Left lobe of liver (tissue), 2 donors: Measurements from ENCODE around the gene CFD. TPM values are rescaled to one million over a fixed set of nuclear protein-coding genes. Genes with fewer than 3 reads are reported as not detected.
"Not testable (repeated sequence)": the region's sequence is repeated elsewhere in the genome, so short reads cannot be mapped to it uniquely, and the experiment has no call there.

Experiments used
- ATAC-seq: fragments of 200-7000 bp; cut with Tn5 transposase; one replicate; pipeline ENCODE4 v1.9.1; 2020; ENCODE audit warnings: mild to moderate bottlenecking, moderate library complexity
- DNase-seq: peaks from one replicate; pipeline ENCODE4 v3.0.0-alpha.2; 2020; ENCODE audit warnings: low spot score
- total RNA-seq: library from RNA; stranded (reverse); gene quantifications from one replicate; pipeline ENCODE4 v1.2.1, GENCODE V29; 2021
- donor health status: DM: no; HTN: no; CAD: no; lungs with moderate emphysema.
- donor health status: DM: no; HTN: yes; CAD: no.

The CFD gene
- total RNA-seq, 1 donor from 2014 or later: 6.1 TPM

DNA sequence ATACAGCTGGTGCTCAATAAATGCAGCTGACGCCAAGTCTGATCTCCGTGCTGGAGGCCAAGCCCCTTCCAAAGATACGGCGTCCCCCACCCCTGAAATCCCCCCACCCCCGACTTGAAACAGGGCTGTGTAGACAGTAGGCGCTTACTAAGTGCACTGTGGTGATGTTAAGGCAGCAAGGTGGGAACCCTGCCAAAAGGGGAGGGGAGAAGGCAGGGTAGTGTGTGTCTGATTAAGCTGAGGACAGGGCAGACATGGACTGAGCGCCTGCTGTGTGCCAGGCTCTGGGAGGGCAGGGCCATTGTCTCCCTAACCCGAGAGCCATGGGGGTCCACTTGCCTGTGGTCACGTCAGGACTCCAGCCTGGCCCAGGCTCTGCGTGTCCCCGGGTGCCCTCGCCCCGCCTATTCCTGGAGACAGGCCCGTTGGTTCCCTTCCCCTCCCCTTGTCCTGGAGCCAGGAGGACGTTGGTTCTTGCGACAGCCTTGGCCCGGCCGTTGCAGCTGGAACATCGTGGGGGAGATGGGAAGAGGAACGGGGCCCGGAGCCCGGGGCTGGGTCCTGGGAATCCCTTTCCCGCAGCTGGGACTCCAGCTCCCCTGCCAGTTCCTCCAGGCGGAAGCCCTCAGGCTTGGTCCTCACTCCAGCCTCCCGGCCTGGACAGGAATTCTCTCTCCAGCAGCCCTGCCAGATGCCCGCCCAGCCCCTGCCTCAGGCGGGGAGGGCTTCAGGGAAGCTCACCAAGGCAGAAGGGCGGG is 9.1 kb upstream of the CFD start:
- peak; percentile 91 for DNase-seq
- ATAC-seq: peak; percentile 97

DNA sequence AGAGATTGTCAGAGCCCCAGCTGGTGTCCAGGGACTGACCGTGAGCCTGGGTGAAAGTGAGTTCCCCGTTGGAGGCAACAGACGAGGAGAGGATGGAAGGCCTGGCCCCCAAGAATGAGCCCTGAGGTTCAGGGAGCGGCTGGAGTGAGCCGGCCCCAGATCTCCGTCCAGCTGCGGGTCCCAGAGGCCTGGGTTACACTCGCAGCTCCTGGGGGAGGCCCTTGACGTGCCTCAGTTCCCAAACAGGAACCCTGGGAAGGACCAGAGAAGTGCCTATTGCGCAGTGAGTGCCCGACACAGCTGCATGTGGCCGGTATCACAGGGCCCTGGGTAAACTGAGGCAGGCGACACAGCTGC is 8.5 kb upstream of the CFD start:
- peak; percentile 49 for DNase-seq
- ATAC-seq: no peak

DNA sequence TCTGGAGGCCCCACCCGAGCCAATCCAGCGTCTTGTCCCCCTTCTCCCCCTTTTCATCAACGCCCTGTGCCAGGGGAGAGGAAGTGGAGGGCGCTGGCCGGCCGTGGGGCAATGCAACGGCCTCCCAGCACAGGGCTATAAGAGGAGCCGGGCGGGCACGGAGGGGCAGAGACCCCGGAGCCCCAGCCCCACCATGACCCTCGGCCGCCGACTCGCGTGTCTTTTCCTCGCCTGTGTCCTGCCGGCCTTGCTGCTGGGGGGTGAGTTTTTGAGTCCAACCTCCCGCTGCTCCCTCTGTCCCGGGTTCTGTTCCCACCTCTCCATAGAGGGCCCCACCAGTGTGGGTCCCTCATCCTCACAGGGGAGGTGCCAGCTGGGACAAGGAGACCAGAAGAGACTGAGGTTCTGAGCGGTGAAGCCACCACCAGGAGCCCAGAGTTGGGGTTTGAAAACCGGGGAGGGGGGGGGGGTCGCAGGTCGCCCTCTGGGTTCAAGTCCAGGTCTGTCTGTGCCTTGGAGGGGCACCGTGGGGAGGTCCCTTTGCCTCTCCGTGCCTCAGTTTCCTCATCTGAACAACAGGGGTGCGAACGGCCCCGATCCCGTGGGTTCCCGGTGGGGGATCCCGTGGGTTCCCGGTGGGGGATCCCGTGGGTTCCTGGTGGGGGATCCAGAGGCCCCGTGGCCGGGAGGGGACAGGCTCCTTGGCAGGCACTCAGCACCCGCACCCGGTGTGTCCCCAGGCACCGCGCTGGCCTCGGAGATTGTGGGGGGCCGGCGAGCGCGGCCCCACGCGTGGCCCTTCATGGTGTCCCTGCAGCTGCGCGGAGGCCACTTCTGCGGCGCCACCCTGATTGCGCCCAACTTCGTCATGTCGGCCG is 7.1 kb upstream of the CFD start, which contains the start of gene ELANE:
TSS of gene ELANE (plus strand) at position 168 of the 878 bp plus-strand sequence. CDS start at position 194, 26 bp downstream.
- ATAC-seq: no peak
- no peak for DNase-seq

DNA sequence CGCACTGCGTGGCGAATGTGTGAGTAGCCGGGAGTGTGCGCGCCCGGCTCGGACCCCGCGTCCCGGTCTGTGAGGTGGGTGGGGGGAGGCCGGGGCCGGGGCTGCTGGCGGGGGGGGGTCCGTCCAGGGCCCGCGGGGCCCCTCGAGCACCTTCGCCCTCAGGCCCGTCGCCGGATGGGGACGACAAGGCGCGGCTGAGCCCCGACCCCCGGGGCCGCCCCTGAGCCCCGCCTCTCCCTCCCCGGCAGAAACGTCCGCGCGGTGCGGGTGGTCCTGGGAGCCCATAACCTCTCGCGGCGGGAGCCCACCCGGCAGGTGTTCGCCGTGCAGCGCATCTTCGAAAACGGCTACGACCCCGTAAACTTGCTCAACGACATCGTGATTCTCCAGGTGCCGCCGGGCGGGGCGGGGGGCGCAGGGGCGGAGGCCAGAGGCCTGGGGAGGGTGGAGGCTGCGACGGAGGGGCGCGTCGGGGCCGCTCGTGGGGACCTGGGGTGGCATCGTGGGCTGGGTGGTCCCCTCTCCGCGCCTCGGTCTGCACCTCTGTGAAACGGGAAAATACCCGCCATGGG is 6.4 kb upstream of the CFD start:
- no peak for ATAC-seq
- no peak for DNase-seq

DNA sequence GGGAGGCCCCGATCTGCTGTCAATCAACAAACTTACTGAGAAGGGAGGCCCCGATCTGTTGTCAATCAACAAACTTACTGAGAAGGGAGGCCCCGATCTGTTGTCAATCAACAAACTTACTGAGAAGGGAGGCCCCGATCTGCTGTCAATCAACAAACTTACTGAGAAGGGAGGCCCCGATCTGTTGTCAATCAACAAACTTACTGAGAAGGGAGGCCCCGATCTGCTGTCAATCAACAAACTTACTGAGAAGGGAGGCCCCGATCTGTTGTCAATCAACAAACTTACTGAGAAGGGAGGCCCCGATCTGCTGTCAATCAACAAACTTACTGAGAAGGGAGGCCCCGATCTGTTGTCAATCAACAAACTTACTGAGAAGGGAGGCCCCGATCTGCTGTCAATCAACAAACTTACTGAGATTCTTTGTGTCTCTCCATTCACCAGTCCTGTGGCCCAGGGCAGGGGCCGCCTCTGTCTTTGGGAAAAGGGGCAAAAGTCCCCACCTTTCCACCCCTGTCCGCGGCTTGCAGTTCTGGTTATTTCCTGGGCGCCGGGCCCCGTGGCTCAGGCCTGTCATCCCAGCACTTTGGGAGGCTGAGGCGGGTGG is 5.7 kb upstream of the CFD start:
- DNase-seq, ATAC-seq: not testable (repeated sequence)

DNA sequence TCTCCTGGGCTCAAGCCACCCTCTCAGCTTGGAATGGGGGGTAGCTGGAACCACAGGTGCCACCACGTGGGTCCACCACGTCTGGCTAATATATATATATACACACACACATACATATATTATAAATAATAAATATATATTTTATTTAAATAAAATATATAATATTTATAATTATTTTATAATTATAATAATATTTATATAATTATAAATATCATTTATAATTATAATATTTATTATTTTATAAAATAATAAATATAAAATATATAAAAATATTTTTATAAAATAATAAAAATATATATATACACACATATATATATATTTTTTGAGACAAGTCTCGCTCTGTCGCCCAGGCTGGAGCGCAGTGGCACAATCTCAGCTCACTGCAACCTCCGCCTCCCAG is 4.9 kb upstream of the CFD start:
- no peak for ATAC-seq
- no peak for DNase-seq

DNA sequence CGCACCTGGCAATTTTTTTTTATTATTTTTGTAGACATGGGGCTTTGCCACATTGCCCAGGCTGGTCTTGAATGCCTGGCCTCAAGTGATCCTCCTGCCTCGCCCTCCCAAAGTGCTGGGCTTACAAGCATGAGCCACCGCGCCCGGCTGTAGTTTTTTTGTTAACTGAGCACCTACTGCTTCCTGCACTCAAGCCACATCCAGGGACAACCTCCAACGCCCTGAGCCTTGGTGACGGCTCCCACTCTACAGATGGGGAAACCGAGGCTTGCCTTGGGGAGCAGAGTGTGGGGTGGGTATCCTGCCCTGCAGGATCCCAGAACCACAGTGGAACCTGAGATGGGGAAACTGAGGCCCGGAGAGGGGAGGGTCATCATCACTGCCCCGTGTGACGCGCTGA is 4.3 kb upstream of the CFD start:
- no peak for ATAC-seq
- DNase-seq: no peak

DNA sequence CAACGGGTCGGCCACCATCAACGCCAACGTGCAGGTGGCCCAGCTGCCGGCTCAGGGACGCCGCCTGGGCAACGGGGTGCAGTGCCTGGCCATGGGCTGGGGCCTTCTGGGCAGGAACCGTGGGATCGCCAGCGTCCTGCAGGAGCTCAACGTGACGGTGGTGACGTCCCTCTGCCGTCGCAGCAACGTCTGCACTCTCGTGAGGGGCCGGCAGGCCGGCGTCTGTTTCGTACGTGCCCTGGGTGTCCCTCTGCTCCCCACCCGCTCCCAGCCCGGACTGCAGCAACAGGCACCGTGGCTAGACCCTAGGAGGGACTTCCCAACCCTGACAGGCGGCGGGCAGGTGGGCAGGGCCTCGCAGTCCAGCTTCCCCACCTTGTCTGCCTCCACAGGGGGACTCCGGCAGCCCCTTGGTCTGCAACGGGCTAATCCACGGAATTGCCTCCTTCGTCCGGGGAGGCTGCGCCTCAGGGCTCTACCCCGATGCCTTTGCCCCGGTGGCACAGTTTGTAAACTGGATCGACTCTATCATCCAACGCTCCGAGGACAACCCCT is 3.8 kb upstream of the CFD start:
- no peak for DNase-seq
- no peak for ATAC-seq

DNA sequence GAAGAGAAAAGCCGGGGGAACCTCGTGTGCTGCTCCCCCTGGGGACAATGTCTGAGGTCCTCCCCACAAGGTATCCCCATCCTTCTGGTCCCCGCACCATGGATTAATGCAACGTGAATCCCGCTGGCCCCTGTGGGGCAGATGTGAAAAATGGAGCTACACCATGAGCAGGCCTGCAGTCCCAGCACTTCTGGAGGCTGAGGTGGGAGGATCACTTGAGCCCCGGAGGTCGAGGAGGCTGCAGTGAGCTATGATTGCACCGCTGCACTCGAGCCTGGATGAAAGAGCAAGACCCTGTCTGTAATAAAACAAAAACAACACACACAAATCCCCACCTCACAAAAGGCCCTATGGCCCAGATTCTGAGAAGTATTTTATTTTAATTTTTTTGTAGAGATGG is 1.2 kb upstream of the CFD start:
- ATAC-seq (no peak), DNase-seq (no peak)

DNA sequence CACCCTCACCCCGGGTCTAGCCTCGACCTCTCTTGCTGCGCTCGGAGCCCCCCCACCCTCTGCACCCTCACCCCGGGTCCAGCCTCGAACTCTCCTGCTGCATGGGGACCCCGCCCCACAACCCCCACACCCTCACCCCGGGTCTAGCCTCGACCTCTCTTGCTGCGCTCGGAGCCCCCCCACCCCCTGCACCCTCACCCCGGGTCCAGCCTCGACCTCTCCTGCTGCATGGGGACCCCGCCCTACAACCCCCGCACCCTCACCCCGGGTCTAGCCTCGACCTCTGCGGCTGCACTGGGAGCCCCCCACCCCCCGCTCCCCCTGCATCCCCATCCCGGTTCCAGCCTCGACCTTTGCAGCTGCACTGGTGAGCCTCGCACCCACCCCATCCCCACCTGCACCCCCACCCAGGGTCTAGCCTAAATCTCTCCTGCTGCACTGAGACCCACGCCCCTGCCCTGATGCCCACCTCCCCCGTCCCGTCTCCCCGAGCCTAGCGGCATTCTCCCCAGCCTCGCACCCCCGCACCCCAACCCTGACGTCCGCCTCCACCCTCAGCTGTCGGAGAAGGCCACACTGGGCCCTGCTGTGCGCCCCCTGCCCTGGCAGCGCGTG is 1.8 kb downstream of the CFD start:
- DNase-seq (no peak), ATAC-seq (no peak)

DNA sequence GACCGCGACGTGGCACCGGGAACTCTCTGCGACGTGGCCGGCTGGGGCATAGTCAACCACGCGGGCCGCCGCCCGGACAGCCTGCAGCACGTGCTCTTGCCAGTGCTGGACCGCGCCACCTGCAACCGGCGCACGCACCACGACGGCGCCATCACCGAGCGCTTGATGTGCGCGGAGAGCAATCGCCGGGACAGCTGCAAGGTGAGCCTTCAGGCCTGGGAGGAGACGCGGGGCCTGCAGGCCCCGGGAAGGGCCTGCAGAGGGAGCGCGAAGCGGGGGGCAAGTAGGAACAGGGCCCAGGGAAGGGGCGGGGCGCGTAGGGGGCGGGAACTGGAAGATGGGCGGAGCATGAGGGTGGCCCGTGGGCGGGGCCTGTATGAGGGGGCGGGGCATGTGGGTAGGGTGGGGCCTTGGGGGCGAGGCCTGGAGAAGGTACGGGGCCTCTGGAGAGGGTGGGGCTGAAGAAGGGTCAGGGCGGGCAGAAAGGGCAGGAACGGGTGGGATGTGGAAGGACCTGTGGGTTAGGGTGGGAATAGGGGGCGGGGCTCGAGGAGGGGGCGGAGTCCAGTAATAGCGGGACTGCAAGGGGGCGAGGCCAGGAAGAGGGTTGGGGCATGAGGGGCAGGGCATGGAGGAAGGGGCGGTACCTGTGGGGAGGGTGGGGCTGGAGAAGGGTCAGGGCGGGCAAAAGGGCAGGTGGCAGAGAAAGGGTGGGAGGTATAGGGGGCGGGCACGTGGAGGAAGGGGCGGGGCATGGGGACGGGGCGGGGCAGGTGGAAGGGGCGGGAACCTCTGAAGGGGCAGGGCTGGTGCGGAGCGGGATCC is 2.5 kb downstream of the CFD start:
- ATAC-seq (peak; percentile 23), DNase-seq (no peak)

DNA sequence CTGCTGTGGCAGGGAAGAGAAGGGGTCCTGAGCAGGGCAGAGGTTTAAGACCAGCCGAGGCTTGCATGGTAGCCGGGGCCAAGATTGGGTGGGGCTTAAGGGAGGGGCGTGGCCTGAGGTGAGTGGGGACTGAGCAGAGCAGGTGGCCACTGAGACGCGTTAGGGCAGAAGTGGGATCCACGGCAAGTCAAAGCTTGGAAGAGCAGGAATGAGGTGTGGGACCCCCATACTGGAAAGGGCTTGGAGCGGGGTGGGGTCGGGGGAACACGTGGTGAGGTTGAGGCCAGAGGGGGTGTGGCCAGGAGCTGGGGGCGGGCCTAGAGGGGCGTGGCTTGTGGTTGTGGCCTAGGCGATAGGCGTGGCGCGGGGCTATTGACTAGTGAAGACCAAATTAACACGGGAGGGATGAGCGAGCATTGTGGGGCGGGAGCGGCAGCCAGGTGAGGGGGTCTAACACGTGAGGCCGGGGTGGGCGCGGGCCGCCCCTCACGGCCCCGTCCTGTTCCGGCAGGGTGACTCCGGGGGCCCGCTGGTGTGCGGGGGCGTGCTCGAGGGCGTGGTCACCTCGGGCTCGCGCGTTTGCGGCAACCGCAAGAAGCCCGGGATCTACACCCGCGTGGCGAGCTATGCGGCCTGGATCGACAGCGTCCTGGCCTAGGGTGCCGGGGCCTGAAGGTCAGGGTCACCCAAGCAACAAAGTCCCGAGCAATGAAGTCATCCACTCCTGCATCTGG is 3.3 kb downstream of the CFD start:
- no peak for DNase-seq
- peak; percentile 28 for ATAC-seq

DNA sequence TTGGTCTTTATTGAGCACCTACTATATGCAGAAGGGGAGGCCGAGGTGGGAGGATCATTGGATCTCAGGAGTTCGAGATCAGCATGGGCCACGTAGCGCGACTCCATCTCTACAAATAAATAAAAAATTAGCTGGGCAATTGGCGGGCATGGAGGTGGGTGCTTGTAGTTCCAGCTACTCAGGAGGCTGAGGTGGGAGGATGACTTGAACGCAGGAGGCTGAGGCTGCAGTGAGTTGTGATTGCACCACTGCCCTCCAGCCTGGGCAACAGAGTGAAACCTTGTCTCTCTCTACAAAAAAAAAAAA is 3.8 kb downstream of the CFD start:
- no peak for DNase-seq
- no peak for ATAC-seq

DNA sequence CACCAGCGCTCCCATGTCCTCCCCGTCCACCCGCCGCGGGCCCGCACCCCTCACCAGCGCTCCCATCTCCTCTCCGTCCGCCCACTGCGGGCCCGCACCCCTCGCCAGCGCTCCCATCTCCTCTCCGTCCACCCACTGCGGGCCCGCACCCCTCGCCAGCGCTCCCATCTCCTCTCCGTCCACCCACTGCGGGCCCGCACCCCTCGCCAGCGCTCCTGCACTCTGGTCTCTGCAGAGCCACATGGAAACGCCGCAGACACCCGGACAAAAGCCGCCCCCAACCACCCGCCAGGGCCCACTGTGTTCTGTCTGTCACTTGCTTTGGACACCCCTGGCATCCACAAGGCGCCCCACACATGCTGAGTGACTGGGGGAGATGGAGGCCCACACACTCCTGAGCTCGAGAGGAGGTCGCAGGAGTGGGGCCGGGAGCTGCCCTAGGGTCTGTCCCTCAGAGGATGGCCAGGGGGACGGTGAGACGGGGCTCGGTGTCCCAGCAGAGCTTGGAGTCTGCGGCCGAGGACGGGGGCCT is 7.4 kb downstream of the CFD start:
- ATAC-seq (no peak), DNase-seq (no peak)

DNA sequence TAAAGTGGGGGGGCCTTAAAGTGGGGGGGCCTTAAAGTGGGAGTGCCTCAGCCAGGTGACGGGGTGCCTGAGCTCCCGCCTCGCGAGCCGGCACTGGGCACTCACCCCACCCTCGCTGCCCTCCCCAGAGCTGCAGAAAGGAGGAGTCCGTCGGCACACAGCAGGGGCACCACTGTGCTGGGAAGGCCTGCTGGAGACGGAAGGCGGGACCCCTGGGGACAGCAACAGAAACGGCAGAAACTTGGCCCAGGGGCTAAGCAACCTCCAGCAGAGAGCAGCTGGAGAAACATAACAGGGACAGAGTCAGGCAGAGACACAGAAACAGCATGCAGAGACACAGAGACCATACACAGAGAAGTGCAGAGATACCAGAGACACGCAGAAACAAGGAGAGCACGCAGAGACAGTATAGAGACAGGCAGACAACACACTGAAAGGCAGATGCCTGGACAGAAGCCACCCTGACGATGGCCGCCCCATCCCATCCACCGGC is 7.9 kb downstream of the CFD start:
- DNase-seq (no peak), ATAC-seq (no peak)

DNA sequence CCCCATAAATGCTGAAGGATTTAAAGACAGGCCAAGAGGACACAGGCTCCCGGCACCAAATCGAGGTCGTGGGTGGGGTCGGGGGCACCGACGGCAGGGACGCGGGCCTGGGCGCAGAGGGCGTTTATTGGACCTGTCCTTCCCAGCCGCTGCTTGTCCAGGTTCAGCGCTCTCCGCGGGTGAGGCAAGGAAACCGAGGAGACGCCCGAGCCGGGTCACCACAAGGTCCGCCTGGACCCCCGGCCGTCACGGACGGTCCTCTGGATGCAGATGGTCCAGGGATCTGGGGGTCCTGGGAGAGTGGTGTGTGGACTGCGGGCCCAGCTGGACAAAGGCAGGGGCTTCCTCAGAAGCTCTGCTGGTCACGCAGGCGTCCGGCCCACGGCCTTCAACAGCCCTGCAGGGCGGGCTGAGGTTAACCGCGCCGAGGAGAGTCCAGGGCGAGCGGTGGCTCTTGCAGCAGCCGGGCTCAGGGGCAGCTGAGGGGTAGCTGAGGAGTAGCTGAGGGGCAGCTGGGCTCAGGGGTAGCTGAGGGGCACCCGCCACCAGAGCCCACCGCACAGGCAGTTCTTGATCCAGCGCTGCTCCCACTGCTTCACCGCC is 8.5 kb downstream of the CFD start:
- ATAC-seq: no peak
- DNase-seq: no peak

DNA sequence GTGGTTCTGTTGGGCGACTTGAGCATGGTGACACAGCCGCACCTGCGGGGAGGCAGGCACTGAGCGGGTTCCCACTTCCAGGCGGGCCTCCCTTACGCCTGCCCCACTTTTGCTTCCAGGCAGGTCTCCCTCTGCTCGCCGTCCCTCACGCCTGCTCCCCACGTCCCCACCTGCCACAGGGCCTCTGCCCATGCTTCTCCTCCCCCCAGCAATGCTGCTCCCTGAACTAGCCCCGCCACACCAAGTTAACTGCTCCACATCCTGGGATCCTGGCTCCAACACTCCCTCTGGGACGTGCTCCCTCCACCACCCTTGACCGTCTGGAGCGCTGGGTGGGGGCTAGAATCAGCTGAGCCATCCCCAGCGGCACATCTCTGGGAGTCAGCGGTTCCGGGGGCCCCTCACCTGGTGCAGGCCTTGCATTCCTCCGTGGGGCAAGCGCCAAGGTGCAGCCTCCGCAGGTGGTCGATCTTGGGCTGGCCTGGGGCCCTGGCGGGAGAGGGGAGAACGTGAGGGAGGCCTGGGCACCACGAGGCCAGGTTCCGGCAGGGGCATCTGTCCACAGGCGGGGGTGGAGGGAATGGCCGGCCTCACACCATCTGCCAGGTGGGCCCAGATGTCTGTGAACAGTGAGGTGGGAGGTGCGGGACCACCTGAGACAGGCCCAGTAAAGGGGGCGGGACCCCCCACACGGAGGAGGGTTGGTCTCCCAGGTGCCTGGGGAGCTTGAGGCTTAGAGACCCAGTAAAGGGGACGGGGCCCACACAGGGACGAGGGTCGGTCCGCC is 9.2 kb downstream of the CFD start:
- ATAC-seq: no peak
- DNase-seq: no peak
